Forelimb muscle (tissue), 1 donor: ENCODE results near the gene SLC8A2. TPM values are rescaled to one million over a fixed set of nuclear protein-coding genes. Genes with fewer than 3 reads are reported as not detected.

Experiments used
- DNase-seq: peaks from one replicate; pipeline ENCODE4 v3.0.0-alpha.2; 2013; ENCODE audit warnings: low read depth
- polyA plus RNA-seq: library from polyadenylated mRNA; unstranded; fragments of 120-200 nt; gene quantifications from one replicate; pipeline ENCODE4 v1.2.1, GENCODE V29; 2013; ENCODE audit not compliant: insufficient read length

The SLC8A2 gene
- polyA plus RNA-seq, 1 donor: 0.18 TPM

- DNase-seq: no peak
Observed at GRCh38 chr19:47381121-47381520, 90.6 kb downstream of the SLC8A2 start.

DNA sequence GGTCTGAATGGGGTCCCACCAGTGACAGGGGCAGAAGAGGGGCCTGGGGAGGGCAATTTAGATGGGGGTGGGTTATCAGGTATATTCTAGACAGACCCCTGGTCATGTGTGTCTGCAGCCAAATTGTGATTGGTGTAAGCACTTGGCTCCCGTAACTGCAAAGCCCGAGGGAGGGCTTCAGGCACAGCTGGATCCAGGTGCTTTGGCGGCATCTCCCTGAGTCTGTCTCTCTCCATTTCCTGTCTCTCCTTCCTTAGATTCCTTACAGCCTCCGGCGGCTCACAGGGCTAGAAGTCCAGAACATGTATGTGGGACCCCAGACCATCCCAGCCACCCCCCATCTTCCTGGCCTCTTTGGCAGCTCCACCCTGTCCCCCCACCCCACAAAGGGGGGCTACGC, 91.1 kb downstream of the SLC8A2 start:
- no peak for DNase-seq

- DNase-seq: no peak
Observed at GRCh38 chr19:47379381-47379938, 92.2 kb downstream of the SLC8A2 start.

- DNase-seq: no peak
Observed at GRCh38 chr19:47378246-47378645, 93.4 kb downstream of the SLC8A2 start.

Other genes with a start within 250 kb of the SLC8A2 start
- gene BBC3, start 240.7 kb downstream of the SLC8A2 start, polyA plus RNA-seq: 2.4 TPM
- gene CCDC9, start 215.4 kb downstream of the SLC8A2 start, polyA plus RNA-seq: 23.8 TPM
- 12.4 TPM for gene INAFM1, start 197.0 kb downstream of the SLC8A2 start, polyA plus RNA-seq
- 1.6 TPM for gene C5AR1, start 162.0 kb downstream of the SLC8A2 start, polyA plus RNA-seq
- 0.47 TPM for gene C5AR2, start 139.7 kb downstream of the SLC8A2 start, polyA plus RNA-seq
- 9.9 TPM for gene DHX34, start 122.6 kb downstream of the SLC8A2 start, polyA plus RNA-seq
- gene MEIS3, start 52.4 kb downstream of the SLC8A2 start, polyA plus RNA-seq: 6.3 TPM
- gene KPTN, start 12.3 kb upstream of the SLC8A2 start, polyA plus RNA-seq: 7.5 TPM
- gene NAPA, start 43.2 kb upstream of the SLC8A2 start, polyA plus RNA-seq: 96.4 TPM
- gene ZNF541, start 101.3 kb upstream of the SLC8A2 start, polyA plus RNA-seq: 0.08 TPM
- 10.2 TPM for gene BICRA, start 137.2 kb upstream of the SLC8A2 start, polyA plus RNA-seq
- 91.5 TPM for gene EHD2, start 241.5 kb upstream of the SLC8A2 start, polyA plus RNA-seq